ENCODE results near the gene CCL19. TPM values are rescaled to one million over a fixed set of nuclear protein-coding genes. Genes with fewer than 3 reads are reported as not detected.

The CCL19 gene
- total RNA-seq, 1 experiment from 2014 or later: not detected

DNA sequence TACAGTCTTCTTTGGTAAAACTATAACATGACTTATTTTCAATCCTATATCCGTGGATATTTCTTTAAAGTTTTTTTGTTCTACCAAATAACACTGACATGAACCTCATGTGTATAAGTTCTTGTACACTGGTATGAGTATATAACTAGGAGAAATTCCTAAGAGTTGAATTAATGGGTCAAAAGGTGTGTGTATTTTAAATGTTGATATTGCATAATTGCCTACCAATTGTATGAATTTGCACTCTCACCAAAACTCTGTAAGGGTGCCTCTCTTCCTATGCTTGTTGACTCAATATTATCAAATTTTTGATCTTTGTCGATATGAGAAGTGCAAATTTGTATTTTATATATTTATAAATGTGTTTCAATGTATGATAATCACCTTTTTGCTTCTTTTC is 41.8 kb upstream of the CCL19 start:
- no peak overlapping the region for H3K27ac ChIP-seq (ENCODE audit: low read depth, low read length)
- no peaks in the 10 kb centered on the region for H3K36me3 ChIP-seq (ENCODE audit: control insufficient read depth in 1 of 2, insufficient read depth in 2 of 2, low read length in 2 of 2)
- no peak overlapping the region for H2AFZ ChIP-seq (ENCODE audit: low read depth, low read length, poor library complexity, severe bottlenecking)
- no peaks in the 10 kb centered on the region for H3K4me1 ChIP-seq (ENCODE audit: control insufficient read depth in 1 of 2, insufficient read depth in 2 of 2, low read length in 2 of 2)
- no peak overlapping the region for H3K4me2 ChIP-seq (ENCODE audit: low read length)
- ATAC-seq: no peak
- no peaks in the 10 kb centered on the region for H3K79me2 ChIP-seq (ENCODE audit: insufficient read depth, low read length)
- no peak overlapping the region for H3K9ac ChIP-seq (ENCODE audit: low read length)
- BruUV-seq (replicated peaks): no TSS peak
- no peaks in the 10 kb centered on the region for H3K9me3 ChIP-seq (ENCODE audit: control insufficient read depth in 1 of 2, insufficient read depth in 1 of 2, low read depth in 1 of 2, low read length in 2 of 2)
- ChIA-PET RAD21 (ENCODE audit: low non-redundant PET in 1 of 2, low total read pairs in 2 of 2, uncharacterized antibody in 2 of 2, unreplicated experiment in 2 of 2) (no interaction called here), CTCF (no interaction called here), POLR2A (no interaction called here)
- no peaks in the 10 kb centered on the region for H4K20me1 ChIP-seq (ENCODE audit: insufficient read depth)
- no peaks in the 10 kb centered on the region for H3K27me3 ChIP-seq (ENCODE audit: insufficient read depth, low read length)
- no peak for DNase-seq (ENCODE audit: low read depth, low spot score)
- no peak for TF ChIP-seq EZH2phosphoT487 (IDR thresholded peaks at IDR 0.05; ENCODE audit: borderline replicate concordance)
- no peak for TF ChIP-seq CTCF (IDR thresholded peaks at IDR 0.05 in 2 of 3, conservative IDR thresholded peaks at IDR 0.05 in 1 of 3; ENCODE audit: borderline replicate concordance in 1 of 3, insufficient read depth in 1 of 3, low read depth in 2 of 3, low read length in 2 of 3)
- no peak for TF ChIP-seq SRF (IDR thresholded peaks at IDR 0.05; ENCODE audit: low read depth)
- TF ChIP-seq SIN3A (IDR thresholded peaks at IDR 0.05; ENCODE audit: low read depth): no peak
- TF ChIP-seq, protein P1, sequence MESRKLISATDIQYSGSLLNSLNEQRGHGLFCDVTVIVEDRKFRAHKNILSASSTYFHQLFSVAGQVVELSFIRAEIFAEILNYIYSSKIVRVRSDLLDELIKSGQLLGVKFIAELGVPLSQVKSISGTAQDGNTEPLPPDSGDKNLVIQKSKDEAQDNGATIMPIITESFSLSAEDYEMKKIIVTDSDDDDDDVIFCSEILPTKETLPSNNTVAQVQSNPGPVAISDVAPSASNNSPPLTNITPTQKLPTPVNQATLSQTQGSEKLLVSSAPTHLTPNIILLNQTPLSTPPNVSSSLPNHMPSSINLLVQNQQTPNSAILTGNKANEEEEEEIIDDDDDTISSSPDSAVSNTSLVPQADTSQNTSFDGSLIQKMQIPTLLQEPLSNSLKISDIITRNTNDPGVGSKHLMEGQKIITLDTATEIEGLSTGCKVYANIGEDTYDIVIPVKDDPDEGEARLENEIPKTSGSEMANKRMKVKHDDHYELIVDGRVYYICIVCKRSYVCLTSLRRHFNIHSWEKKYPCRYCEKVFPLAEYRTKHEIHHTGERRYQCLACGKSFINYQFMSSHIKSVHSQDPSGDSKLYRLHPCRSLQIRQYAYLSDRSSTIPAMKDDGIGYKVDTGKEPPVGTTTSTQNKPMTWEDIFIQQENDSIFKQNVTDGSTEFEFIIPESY (IDR thresholded peaks at IDR 0.05; ENCODE audit: extremely low read depth, insufficient replicate concordance, low read length): no peak
- TF ChIP-seq JUND (IDR thresholded peaks at IDR 0.05): no peak
- TF ChIP-seq REST (IDR thresholded peaks at IDR 0.05; ENCODE audit: low read depth): no peak
- TF ChIP-seq ELF1 (IDR thresholded peaks at IDR 0.05; ENCODE audit: borderline replicate concordance, low read depth): no peak
- TF ChIP-seq, protein P2, sequence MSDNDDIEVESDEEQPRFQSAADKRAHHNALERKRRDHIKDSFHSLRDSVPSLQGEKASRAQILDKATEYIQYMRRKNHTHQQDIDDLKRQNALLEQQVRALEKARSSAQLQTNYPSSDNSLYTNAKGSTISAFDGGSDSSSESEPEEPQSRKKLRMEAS (IDR thresholded peaks at IDR 0.05): no peak
- TF ChIP-seq YY1 (IDR thresholded peaks at IDR 0.05; ENCODE audit: extremely low read depth, insufficient replicate concordance, low read depth, low read length): no peak
- no peak for TF ChIP-seq EGR1 (IDR thresholded peaks at IDR 0.05; ENCODE audit: low read depth)
- TF ChIP-seq ATF3 (IDR thresholded peaks at IDR 0.05): no peak
- TF ChIP-seq FOSL1 (IDR thresholded peaks at IDR 0.05; ENCODE audit: low read depth): no peak
- no peak for TF ChIP-seq SP1 (IDR thresholded peaks at IDR 0.05; ENCODE audit: low read depth)
- no peak for TF ChIP-seq ZFX (IDR thresholded peaks at IDR 0.05)
- no peak for TF ChIP-seq CBX3 (IDR thresholded peaks at IDR 0.05; ENCODE audit: low read depth)
- no peak for TF ChIP-seq ZNF274 (IDR thresholded peaks at IDR 0.05; ENCODE audit: low read depth, low read length)
- no peak for TF ChIP-seq TCF7L2 (IDR thresholded peaks at IDR 0.05; ENCODE audit: borderline replicate concordance, extremely low read depth, insufficient read depth, insufficient read length)
- no peak for TF ChIP-seq POLR2A (IDR thresholded peaks at IDR 0.05; ENCODE audit: borderline replicate concordance, extremely low read depth, insufficient read depth, insufficient read length)
- TF ChIP-seq CEBPB (IDR thresholded peaks at IDR 0.05; ENCODE audit: low read depth): no peak
- intact Hi-C loops (cut with micrococcal nuclease): no loop called here
- H3K9me2 ChIP-seq (ENCODE audit: insufficient read depth): no peaks in the 10 kb centered on the region
- no peak overlapping the region for H3K4me3 ChIP-seq (replicated peaks in 1 of 2; ENCODE audit: low read depth in 1 of 2, low read length in 2 of 2)

Measured in HCT116 (cell line).